Activated CD4-positive, alpha-beta T cell treated with anti-CD3 and anti-CD28 coated beads, Interleukin-2, amount 50 U/mL, for 24 hours (primary cell): ENCODE measurements around the gene MACO1.
"Not testable (repeated sequence)": the region's sequence is repeated elsewhere in the genome, so short reads cannot be mapped to it uniquely, and the experiment has no call there.

Experiments used
- DNase-seq, 2 donors: peaks; one replicate each; pipeline ENCODE4 v3.0.0-alpha.2; 2020; ENCODE audit warnings: low read depth in 1 of 2, low spot score in 1 of 2

Gene MACO1

GRCh38 chr1:25458541-25459298 lies 28.0 kb downstream of the MACO1 start:
- DNase-seq = no peak

- no peak for DNase-seq
Observed at GRCh38 chr1:25460020-25460419, 29.3 kb downstream of the MACO1 start.

- DNase-seq = not testable (repeated sequence)
Observed at GRCh38 chr1:25460816-25461215, 30.1 kb downstream of the MACO1 start.

GRCh38 chr1:25461849-25462248 lies 31.2 kb downstream of the MACO1 start:
- DNase-seq = no peak

- DNase-seq = no peak
Observed at GRCh38 chr1:25462732-25463131, 32.0 kb downstream of the MACO1 start.

GRCh38 chr1:25467193-25467592 lies 36.5 kb downstream of the MACO1 start:
- DNase-seq = no peak

- DNase-seq = no peak
Observed at GRCh38 chr1:25467616-25468015, 36.9 kb downstream of the MACO1 start.

GRCh38 chr1:25468033-25468432 lies 37.3 kb downstream of the MACO1 start:
- no peak for DNase-seq

GRCh38 chr1:25469177-25469576 lies 38.5 kb downstream of the MACO1 start:
- no peak for DNase-seq

- DNase-seq = no peak
Observed at GRCh38 chr1:25472471-25472870, 41.8 kb downstream of the MACO1 start.

- no peak for DNase-seq
Observed at GRCh38 chr1:25473653-25474225, 43.0 kb downstream of the MACO1 start.

- no peak for DNase-seq
Observed at GRCh38 chr1:25474439-25475047, 43.8 kb downstream of the MACO1 start.

GRCh38 chr1:25476186-25477097 lies 45.7 kb downstream of the MACO1 start:
- no peak for DNase-seq

- no peak for DNase-seq
Observed at GRCh38 chr1:25477448-25478034, 46.8 kb downstream of the MACO1 start.

- no peak for DNase-seq
Observed at GRCh38 chr1:25478633-25479032, 47.9 kb downstream of the MACO1 start.

- no peak for DNase-seq
Observed at GRCh38 chr1:25481625-25482024, 50.9 kb downstream of the MACO1 start.

- DNase-seq = no peak
Observed at GRCh38 chr1:25482211-25482610, 51.5 kb downstream of the MACO1 start.

- DNase-seq = no peak
Observed at GRCh38 chr1:25484096-25484495, 53.4 kb downstream of the MACO1 start.

- no peak for DNase-seq
Observed at GRCh38 chr1:25484533-25484932, 53.8 kb downstream of the MACO1 start.

GRCh38 chr1:25485536-25486411 lies 55.1 kb downstream of the MACO1 start:
- no peak for DNase-seq
